Measurements from ENCODE around the gene SLBP.

The SLBP gene

GRCh38 chr4:1670279-1670678 lies 41.8 kb downstream of the SLBP start:
- DNase-seq, result no peak

- no peak for DNase-seq
Observed at GRCh38 chr4:1669850-1670249, 42.3 kb downstream of the SLBP start.

DNA sequence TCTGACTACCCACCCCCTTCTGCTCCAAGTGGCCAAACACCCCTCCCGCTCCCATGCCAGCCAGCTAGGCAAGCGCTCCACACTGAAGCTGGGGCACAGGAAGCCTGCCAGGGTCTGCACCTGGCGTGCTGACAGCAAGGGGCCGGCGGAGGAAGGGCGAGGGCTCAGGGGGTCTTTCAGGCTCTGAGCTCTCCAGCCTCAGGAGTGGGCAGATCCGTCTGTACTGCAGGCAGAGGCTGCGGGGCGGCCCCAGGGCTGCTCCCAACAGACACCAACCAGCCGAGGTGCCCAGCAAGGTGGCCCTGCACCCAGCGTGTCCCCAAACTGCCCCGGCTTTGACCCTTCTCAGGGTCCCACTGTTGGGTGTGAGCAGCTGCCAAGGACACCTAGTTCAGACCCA lies 42.8 kb downstream of the SLBP start:
- DNase-seq, result no peak

DNA sequence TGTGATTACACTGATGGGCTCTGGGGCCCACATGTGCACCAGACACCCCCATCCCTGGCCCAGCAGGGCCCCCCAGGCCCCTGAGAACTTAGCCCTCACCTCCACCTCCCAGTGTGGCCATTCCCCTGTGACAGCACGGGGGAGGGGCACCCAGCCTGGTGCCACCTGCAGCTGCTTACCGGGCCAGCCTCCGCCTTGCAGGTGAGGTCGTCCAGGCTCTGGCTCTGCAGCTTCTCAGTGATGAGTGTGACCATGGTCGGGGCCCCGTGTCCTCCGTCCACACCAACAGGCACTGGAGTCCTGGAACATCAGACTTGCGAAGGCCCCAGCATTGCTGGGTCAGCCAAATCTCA lies 43.7 kb downstream of the SLBP start:
- DNase-seq, result no peak

DNA sequence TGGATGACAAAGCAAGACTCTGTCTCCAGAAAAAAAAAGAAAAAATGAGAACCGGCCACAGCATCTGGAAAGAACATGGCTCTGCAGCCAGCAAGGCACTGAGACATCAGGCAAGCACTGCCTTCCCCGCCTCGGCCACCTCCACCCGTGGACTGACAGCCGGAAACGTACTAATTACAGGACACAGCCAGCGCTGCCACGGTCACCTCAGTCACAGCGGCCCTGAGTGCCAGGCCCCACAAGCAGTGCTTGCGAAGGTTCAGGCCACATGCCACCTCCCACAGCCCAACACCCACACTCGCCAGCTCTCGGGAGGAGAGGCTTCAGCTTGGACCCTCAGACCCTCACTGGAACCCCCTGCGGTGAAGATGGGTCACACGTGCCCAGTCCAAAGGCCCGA lies 44.8 kb downstream of the SLBP start:
- DNase-seq, result no peak

- no peak for DNase-seq
Observed at GRCh38 chr4:1666391-1666790, 45.7 kb downstream of the SLBP start.

DNA sequence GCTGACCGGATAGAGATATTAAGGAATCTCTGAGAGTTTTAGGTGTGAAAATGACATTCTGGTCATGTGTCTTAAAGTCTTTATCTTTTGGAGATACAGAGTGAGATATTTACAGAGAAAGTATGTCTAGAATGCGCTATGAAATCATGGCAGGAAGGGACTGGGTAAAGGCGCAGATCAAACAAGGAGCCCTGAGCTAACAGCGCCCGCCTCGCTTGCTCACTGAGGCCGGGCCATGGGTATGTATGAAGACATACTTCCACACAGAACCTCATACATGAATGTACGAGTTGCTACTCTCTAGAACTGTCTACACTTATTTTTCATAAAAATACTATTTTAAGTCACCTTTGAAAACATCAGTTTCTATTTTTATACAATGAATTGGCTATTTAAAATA lies 48.0 kb downstream of the SLBP start:
- DNase-seq, result no peak

DNA sequence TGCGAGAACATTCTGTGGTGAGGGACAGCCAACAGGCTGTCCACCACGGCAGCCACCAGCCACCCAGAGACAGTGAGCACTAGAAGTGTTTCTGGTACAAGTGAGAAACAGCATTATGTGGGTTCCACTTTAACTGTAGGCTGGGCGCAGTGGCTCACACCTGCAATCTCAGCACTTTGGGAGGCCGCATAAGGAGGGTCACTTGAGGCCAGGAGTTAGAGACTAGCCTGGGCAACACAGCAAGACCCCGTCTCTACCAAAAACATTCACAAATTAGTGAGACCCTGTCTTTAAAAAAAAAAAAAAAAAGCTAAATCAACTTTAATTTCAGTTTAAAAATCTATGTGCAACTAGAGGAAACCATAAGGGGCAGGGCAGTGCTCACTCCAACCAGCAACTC lies 48.6 kb downstream of the SLBP start:
- DNase-seq, result no peak

DNA sequence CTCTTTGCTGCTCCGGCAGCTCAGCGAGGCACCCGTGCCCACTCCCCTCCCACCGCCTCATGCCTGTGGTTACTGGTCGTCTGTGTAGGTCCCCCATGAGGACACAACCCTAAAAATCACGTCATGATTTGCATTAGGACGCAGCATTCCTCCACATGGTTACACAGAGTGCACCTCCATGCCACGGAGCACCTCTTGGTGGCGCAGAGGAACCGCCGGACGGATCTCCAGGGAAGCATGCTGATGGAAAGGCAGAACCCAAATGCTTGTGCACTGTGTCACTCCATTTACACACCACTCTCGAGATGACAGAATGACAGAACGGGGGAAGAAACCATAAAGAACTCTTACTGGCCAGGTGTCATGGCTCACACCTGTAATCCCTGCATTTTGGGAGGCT lies 50.4 kb downstream of the SLBP start:
- DNase-seq, result no peak

- DNase-seq, result no peak
Observed at GRCh38 chr4:1660948-1661677, 51.0 kb downstream of the SLBP start.

GRCh38 chr4:1659104-1660043 lies 52.7 kb downstream of the SLBP start:
- DNase-seq, result no peak

GRCh38 chr4:1658581-1658980 lies 53.5 kb downstream of the SLBP start:
- no peak for DNase-seq

GRCh38 chr4:1658146-1658545 lies 54.0 kb downstream of the SLBP start:
- no peak for DNase-seq

GRCh38 chr4:1656986-1657385 lies 55.1 kb downstream of the SLBP start:
- no peak for DNase-seq

DNA sequence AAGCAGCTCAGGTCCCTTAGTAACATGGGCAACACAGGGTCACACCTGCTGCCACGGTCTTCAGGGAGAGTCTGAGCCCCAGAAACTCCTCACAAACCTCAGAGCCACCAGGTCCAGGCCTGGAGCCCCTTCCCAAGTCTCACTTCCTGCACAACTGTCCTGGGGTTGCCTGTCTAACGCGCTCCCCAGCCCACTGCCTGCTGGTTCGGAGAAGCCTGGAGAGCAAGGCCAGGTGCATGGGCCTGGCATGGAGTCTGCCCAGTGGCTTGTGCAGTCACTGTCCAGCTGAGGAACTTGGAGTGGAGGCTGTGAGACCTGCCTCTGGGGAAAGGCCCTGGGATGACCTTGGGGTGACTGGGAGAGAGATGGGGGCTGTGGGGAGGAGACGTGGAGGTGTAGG lies 56.0 kb downstream of the SLBP start:
- DNase-seq, result no peak

GRCh38 chr4:1655676-1656075 lies 56.4 kb downstream of the SLBP start:
- DNase-seq, result no peak

GRCh38 chr4:1655081-1655480 lies 57.0 kb downstream of the SLBP start:
- no peak for DNase-seq

DNA sequence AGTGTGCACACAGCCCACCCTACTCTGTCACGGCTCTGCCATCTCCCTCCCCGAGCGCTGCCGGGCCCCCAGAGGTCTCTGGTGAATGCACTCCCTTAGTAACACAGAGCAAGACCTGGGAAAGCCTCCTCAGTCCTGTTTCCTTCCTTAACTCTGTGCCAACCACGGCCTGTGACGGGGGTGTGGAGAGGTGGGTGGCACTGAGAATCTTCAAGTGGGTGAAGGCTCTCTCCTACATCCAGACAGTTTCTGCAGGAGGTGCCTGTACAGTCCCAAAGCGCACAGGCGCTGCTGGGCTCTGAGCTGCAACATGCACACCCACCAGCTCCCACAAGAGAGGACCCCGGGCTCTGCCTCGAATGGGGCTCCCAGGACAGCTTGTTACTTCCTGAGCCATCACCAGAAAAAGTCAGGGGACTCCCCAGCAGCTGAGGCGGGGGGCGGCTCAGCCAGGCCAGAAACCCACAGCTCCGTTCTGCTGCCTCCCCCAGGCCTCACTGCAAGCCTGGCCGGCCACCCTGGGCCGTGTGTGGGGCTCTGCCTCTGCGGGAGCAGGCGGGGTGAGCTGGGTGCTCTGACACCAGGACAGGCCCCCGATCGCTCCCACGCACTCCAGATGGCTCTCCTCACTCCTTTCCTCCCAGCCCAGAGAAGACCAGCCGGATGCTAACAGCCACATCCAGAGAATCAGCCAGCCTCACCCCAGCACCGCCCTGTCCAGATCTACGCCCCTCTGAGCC lies 57.7 kb downstream of the SLBP start:
- no peak for DNase-seq

DNA sequence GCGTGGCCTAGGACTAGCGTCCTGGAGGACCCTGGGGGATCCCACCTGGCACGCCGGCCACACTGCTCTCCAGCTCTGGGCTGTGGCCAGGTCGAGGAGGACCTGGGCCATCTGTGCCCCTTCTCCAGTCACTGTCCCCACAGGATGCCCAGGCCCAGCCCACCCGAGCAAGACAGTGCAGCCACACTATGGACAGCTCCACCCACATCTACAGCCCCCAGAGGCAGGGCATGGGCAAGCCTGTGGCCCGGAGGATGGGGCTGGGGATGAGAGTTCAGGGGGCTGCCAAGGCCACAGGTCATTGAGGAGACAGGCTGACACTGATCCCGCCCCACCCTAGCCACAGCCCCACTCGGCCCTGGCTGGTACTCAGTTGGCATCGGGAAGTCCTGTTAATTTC lies 58.3 kb downstream of the SLBP start:
- DNase-seq, result no peak

- no peak for DNase-seq
Observed at GRCh38 chr4:1652088-1652487, 60.0 kb downstream of the SLBP start.

- DNase-seq, result no peak
Observed at GRCh38 chr4:1651609-1652008, 60.5 kb downstream of the SLBP start.

- DNase-seq, result no peak
Observed at GRCh38 chr4:1648962-1649361, 63.2 kb downstream of the SLBP start.

- no peak for DNase-seq
Observed at GRCh38 chr4:1647432-1647831, 64.7 kb downstream of the SLBP start.

DNA sequence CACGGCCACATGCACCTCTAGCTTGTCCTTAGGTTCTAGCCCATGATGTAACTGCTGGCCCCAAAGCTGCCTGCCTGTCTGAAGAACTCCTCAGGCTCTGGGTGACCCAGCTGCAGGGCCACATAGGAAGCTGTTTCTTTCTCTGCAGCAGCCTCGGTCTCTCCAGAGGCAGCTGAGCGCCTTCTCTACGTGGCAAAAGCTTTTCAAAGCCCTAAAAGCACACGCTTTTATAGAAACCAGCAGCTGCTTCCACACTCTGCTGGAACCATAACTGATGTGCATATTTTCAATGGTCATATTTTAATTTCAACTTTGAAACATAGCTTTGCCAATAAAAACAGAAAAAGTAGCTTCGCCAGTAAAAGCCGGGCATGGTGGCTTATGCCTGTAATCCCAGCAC lies 65.4 kb downstream of the SLBP start:
- DNase-seq, result no peak

All from SHP77 (cell line).